22Rv1 (cell line): ENCODE data around the gene RXRG.

ENCODE experiments used
- ZFX ChIP-seq: fragments of 450-650 bp; IDR thresholded peaks from 2 replicates; pipeline ENCODE4 v1.6.1; 2017; ENCODE audit warnings: antibody characterized with exemption, borderline replicate concordance
- TF ChIP-seq, protein P1 (sequence below): fragments of 450-650 bp; IDR thresholded peaks from 2 replicates; pipeline ENCODE4 v1.5.1; 2017; ENCODE audit warnings: mild to moderate bottlenecking

DNA sequence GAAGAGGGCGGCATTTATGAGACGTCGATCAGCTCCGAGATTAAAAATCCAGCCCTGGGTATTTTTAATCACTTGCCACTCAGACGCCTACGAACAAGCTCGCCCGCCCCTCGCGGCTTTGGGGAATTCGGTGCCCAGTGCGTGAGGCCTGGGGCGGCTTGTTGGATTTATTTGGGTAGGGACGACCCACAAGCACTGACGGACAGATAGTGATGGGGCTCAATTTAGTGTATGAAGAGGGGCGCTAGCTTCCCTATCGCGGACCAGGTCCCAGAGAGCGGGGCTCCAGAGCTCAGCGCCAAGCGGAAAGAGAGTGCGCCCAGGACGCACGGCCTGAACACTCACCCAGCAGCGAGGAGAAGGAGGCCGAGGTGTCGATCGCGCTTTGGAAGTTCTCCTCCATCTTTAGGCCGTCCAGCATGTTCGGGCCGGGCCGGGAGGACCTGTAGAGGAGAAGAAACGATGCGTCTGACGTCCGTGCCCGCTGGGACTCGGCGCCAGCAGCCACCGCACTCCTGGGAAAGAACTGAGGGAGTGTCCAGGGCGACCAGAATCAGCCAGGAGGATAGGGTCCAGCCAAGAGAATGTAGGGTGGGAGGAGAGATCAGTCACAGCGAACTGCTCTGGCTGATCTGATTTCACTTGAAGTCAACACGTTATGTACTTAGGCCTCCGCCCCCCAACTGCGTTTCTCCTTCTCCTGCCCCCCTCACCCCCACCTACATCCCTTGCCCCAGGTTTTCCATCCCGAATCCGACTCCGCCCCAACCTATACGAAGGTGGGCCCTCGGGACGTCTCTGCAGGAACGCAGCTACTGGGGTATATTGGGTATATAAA is 89.6 kb downstream of the RXRG start:
- TF ChIP-seq, protein P1, sequence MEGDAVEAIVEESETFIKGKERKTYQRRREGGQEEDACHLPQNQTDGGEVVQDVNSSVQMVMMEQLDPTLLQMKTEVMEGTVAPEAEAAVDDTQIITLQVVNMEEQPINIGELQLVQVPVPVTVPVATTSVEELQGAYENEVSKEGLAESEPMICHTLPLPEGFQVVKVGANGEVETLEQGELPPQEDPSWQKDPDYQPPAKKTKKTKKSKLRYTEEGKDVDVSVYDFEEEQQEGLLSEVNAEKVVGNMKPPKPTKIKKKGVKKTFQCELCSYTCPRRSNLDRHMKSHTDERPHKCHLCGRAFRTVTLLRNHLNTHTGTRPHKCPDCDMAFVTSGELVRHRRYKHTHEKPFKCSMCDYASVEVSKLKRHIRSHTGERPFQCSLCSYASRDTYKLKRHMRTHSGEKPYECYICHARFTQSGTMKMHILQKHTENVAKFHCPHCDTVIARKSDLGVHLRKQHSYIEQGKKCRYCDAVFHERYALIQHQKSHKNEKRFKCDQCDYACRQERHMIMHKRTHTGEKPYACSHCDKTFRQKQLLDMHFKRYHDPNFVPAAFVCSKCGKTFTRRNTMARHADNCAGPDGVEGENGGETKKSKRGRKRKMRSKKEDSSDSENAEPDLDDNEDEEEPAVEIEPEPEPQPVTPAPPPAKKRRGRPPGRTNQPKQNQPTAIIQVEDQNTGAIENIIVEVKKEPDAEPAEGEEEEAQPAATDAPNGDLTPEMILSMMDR = no peak
- no peak for TF ChIP-seq ZFX
